Astrocyte of the spinal cord (primary cell): ENCODE measurements around the gene WNT7B.

Experiments
- DNase-seq: peaks from one replicate; pipeline ENCODE4 v3.0.0; 2011; ENCODE audit warnings: low read depth, low spot score
- H3K4me3 ChIP-seq: 2 replicates; pipeline ENCODE4 v1.5.1; 2011; ENCODE audit warnings: low read depth, mild to moderate bottlenecking, low read length, moderate library complexity
- in situ Hi-C: cut with HindIII; loops from 2 replicates; pipeline ENCODE4 v1.10.0; 2017; ENCODE audit warnings: low sequenced_read_pairs
- TF ChIP-seq, protein P1 (sequence below): IDR thresholded peaks from 2 replicates; pipeline ENCODE4 v1.5.1; 2012; ENCODE audit warnings: low read depth, mild to moderate bottlenecking, low read length, inconsistent platforms

Gene WNT7B

GRCh38 chr22:45970705-45971407, 6.1 kb downstream of the WNT7B start:
- peak overlapping the region; percentile 56 for H3K4me3 ChIP-seq
- TF ChIP-seq, protein P1, sequence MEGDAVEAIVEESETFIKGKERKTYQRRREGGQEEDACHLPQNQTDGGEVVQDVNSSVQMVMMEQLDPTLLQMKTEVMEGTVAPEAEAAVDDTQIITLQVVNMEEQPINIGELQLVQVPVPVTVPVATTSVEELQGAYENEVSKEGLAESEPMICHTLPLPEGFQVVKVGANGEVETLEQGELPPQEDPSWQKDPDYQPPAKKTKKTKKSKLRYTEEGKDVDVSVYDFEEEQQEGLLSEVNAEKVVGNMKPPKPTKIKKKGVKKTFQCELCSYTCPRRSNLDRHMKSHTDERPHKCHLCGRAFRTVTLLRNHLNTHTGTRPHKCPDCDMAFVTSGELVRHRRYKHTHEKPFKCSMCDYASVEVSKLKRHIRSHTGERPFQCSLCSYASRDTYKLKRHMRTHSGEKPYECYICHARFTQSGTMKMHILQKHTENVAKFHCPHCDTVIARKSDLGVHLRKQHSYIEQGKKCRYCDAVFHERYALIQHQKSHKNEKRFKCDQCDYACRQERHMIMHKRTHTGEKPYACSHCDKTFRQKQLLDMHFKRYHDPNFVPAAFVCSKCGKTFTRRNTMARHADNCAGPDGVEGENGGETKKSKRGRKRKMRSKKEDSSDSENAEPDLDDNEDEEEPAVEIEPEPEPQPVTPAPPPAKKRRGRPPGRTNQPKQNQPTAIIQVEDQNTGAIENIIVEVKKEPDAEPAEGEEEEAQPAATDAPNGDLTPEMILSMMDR: no peak
- DNase-seq: peak; percentile 74
- in situ Hi-C loops: no loop called here

DNA sequence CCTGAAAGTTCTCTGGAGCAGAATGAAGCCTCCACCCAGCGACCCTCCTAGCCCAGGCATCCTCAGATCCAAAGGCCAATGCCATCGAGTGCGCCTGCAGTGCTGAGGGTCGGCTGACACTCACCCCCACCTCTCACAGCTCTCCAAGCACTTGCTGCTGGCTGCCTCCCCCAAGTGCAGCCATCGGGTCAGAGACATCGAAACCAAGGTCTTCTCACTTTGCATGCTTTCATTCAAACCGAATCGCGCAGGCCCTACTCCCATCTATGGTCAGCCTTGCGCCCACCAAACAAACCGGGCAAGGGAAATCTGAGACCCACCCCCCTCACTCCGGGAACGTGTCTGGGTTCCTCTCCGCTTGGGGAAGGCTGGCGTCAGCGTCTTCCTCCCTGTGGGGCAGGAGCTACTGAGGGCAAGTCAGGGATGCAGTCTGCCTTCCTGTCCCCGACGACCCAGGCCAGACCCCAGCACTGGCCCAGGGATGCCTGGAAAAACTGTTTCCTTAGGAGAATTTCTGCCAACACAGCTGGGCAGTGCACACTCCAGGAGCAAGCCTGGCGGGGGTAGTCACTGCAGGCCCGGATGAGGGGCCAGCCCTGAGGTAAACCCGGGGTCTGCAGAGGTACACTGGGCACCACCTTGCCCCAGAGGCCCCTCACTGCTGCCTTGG, 7.0 kb downstream of the WNT7B start:
- no peak for DNase-seq
- peak overlapping the region; percentile 56 for H3K4me3 ChIP-seq
- in situ Hi-C loops: no loop called here
- TF ChIP-seq, protein P1: no peak

DNA sequence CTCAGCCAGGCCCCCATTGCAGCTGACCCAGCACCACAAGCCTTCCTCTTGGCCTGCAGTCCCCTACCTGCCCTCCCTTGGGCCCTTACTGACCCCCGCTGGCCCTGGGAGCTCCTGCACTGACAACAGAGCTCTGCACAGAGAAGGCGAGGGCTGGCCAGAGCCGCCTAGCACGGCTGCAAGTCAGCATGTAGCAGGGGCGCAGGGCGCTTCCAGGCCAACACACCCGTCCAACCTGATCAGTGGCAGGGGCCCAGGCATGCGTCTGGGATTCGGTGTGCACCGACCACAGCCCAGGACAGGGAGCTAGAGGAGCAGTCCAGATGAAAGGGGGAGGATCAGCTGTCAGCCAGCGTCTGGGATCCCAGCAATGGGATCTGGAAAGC, 7.6 kb downstream of the WNT7B start:
- in situ Hi-C loops: no loop called here
- TF ChIP-seq, protein P1: peak; percentile 25
- no peak for DNase-seq
- H3K4me3 ChIP-seq: no peak overlapping the region

DNA sequence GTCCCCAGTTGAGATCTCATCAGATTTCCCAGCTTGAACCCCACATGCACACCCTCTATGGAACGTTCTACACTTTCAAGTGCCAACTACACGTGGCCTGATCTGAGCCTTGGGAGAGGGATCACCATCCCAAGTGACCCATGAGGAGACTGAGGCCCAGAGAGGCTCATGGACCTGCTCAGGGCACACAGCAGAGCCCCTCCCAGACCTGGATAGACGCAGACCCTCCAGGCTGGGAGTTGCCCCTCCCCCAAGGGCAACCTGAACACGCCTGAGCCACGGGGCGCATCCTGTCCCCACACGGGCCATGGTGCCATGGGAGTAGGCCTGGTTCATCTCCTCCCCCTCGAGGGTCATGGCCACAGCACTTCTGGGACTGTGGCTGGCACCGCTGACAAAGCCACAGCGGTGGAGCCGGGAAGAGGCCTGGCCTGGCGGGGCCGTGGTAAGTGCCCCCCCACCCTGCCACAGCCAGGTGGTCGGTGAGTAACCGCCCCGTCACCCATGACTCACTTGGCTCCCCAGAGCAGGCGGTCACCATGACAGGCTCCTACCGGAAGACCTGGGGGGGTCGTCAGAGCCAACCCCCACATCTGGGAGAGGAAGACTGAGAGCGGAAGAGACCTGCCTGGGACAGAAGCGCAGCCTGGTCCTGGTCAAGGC, 8.1 kb downstream of the WNT7B start:
- DNase-seq: peak; percentile 96
- H3K4me3 ChIP-seq: no peak overlapping the region

GRCh38 chr22:45968003-45968650, 8.8 kb downstream of the WNT7B start:
- no peak overlapping the region for H3K4me3 ChIP-seq
- peak; percentile 78 for DNase-seq
- TF ChIP-seq, protein P1: no peak
- in situ Hi-C loops: no loop called here

More for the DNA sequence above, 8.1 kb downstream of the WNT7B start:
- in situ Hi-C loops: no loop called here
- TF ChIP-seq, protein P1: no peak

DNA sequence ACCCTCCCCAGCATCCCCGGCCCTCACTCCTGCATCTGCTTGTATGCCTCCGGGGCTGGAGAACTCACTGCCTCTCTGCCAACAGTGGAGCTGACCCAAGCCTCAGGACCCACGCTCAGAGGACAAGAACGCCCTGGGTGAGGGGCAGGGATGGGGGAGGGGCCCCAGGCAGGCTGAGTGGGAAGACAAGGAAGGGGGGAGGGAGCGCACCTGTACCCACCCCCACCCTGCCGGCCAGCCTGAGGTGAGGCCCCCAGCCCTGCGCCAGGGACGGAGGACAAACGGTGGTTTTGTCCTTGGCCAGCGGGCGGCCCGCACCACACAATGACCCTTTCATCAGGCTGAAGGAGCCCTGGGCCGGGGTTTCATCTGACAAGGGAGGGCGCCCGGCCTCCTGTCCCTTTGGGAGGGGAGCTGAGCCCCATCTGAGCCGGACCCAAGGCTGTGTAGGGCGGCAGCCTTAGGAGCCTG, 10.0 kb downstream of the WNT7B start:
- TF ChIP-seq, protein P1: no peak
- in situ Hi-C loops: no loop called here
- H3K4me3 ChIP-seq: no peak overlapping the region
- DNase-seq: no peak
